Left lobe of liver (tissue), 2 donors: Measurements from ENCODE around the gene C12orf75. TPM values are rescaled to one million over a fixed set of nuclear protein-coding genes. Genes with fewer than 3 reads are reported as not detected.
"Not testable (repeated sequence)": the region's sequence is repeated elsewhere in the genome, so short reads cannot be mapped to it uniquely, and the experiment has no call there.

Source experiments
- ATAC-seq: fragments of 200-7000 bp; cut with Tn5 transposase; one replicate; pipeline ENCODE4 v1.9.1; 2020; ENCODE audit warnings: mild to moderate bottlenecking, moderate library complexity
- DNase-seq: peaks from one replicate; pipeline ENCODE4 v3.0.0-alpha.2; 2020; ENCODE audit warnings: low spot score
- total RNA-seq: library from RNA; stranded (reverse); gene quantifications from one replicate; pipeline ENCODE4 v1.2.1, GENCODE V29; 2021
- donor health status: DM: no; HTN: no; CAD: no; lungs with moderate emphysema.
- donor health status: DM: no; HTN: yes; CAD: no.

Gene C12orf75
- total RNA-seq, 1 donor from 2014 or later = 1.4 TPM

- DNase-seq (no peak), ATAC-seq (no peak)
These were observed 34.7 kb downstream of the C12orf75 start for GRCh38 chr12:105365231-105365630.

- ATAC-seq (no peak), DNase-seq (no peak)
These were observed 37.7 kb downstream of the C12orf75 start for GRCh38 chr12:105368047-105368646.

GRCh38 chr12:105369014-105369413 is 38.5 kb downstream of the C12orf75 start:
- DNase-seq (no peak), ATAC-seq (no peak)

DNA sequence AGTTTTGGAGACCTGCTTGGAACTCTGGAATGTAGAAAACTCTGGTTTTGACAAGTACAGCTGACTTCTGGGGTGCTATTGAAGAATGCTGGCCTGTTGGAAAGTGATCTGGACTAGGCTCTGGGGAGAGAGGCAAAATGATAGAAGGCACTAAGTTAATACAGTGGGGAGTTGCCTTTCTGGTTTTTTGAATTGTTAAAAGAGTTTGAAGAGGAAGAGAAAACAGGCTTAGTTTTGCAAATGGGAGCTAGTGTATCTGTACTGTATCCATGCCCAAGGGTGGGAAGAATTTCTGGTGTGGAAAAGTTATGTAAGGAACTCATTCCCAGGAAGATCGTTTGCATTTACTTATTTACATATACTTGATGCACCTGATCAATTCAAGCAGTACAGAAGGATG is 43.8 kb downstream of the C12orf75 start:
- ATAC-seq (no peak), DNase-seq (no peak)

- ATAC-seq = no peak
- no peak for DNase-seq
These were observed 46.6 kb downstream of the C12orf75 start for GRCh38 chr12:105377077-105377476.

DNA sequence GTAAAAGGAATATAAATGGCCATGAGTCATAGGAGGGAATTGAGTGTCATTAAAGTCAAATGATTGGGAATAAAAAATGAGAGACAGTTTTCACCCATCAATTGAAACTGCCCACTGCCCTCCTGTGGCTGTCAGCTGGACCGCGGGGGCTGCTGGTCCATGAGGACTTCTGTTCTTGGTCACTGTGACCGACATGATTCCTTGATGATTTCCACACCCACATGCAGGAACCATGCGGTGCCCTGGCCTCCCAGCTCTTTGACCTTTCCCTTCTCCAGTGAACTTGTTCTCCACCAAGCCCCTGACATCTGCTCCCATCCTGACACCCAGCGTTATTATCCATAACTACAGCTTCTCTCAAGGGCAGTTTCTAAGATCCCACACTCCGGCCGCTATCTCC is 48.4 kb downstream of the C12orf75 start:
- DNase-seq (no peak), ATAC-seq (peak; percentile 64)

DNA sequence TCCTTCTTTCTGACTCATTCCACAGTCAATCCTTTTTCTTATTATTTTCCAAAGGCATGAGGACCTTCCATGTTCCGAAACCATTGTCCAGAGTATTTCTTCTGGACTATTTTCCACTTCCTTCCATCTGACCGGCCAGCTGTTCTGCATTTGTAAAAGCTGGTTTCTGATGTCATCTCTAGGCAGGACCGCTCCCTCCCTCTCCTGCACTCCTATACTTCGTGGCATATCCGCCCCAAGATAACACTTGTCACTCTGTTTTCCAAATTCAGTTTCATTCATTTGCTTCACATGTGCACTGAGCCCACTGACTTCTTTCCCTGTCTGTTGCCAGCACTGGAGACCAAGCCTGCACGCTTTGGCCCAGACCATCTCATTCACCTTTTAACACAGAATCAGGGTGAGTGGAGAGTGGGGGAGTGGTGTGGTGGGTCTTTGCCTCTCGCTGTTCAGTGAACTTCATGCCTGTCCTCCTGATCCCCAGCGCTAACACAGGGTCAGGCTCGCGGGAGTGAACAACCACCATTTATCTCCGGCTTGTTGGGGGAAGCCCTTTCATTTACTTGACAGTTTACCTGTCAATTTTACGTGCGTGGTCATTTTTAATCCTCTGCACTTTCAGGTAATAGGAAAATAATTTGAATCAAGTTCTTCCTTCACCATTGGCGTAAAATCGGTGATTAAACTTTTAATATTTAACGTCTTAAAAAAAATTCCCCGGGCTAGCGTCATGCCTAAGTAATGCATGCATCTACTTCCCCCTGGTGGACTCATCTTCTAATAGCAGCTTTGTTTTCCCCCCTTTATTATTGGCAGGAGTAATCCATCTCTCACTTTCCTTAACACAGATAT is 52.5 kb downstream of the C12orf75 start:
- no peak for DNase-seq
- ATAC-seq = peak; percentile 94

GRCh38 chr12:105384220-105384619 is 53.7 kb downstream of the C12orf75 start:
- no peak for DNase-seq
- ATAC-seq = no peak

DNA sequence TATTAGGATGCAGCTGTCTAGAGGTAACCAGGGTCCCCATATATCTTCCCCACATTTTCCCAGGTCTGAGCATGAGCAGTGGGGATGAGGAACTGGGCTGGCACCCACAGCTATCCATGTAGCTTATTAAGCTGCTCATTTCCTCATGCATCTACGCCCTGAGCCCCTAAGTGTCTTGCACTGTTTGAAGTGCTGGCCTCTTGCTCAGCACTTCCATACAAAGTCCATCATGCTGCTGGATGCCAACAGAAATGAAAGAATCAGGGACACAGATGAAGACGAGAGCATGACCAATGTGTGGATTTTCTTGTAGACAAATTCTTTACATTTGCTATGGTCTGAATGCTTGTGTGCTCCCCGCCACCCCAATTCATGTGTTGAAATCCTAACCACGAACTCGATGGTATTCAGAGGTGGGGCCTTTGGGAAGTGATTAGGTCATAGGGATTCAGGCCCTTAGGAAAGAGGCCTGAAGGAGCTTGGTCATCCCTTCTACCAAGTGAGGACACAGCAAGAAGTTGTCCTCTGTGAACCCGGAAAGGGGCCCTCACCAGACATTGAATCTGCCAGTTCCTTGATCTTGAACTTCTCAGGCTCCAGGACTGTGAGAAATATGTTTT is 54.5 kb downstream of the C12orf75 start:
- no peak for ATAC-seq
- no peak for DNase-seq

DNA sequence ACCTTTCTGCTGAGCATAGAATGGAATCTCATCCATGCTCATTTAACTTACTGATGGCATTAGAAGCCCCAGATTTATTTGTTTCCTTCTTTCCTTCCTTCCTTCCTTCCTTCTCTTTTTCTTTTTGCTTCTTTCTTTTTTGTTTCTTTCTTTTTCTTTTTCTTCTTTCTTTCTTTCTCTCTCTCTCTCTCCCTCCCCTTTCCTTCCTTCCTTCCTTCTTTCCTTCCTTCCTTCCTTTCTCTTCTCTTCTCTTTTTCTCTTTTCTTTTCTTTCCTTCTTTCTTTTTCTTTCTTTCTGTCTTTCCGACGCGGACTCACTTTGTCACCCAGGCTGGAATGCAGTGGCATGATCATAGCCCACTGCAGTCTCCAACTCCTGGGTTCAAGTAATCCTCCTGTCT is 55.9 kb downstream of the C12orf75 start:
- DNase-seq (no peak), ATAC-seq (no peak)

DNA sequence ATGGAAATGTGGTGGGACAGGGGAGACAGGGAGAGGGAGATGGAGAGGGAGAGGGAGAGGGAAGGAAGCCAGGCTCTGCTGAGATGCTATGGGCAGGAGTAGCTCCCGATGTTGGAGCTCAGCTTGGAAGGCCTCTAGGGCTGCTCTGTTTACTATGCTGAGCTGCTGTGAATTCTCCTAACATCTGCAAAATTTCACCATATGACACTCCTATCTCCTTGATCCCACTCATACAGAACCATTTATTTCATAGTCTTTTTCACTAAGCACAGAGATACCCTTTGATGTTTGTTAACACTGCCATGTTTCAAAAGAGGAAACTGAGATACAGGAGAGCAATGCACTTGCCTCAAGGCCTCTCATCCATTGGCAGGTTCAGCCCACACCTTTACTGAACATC is 60.7 kb downstream of the C12orf75 start:
- no peak for ATAC-seq
- no peak for DNase-seq

- no peak for DNase-seq
- no peak for ATAC-seq
These were observed 63.1 kb downstream of the C12orf75 start for GRCh38 chr12:105393587-105393986.

- ATAC-seq (no peak), DNase-seq (no peak)
These were observed 65.5 kb downstream of the C12orf75 start for GRCh38 chr12:105396024-105396423.

DNA sequence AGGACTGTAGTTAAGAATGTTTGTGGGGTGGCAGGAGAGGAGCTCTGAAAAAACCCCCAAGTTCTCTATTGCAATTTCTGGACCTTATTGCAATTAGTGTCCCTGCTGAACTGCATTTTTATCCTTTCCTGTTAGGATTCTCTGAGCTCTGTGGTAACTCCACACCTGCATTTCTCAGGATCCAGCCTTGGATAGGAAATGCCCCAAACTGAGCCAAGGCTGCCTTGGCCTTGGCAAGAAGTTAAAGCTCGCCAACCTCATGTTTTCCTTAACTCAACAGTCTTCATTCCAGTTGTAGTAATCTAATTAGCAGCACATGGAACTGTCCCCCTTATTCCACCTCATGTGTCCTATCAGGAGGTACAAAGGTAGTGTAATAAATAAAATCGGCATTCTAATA is 66.5 kb downstream of the C12orf75 start:
- DNase-seq = no peak

GRCh38 chr12:105398930-105399329 is 68.4 kb downstream of the C12orf75 start:
- ATAC-seq = no peak

More for the DNA sequence above, 66.5 kb downstream of the C12orf75 start:
- no peak for ATAC-seq

DNA sequence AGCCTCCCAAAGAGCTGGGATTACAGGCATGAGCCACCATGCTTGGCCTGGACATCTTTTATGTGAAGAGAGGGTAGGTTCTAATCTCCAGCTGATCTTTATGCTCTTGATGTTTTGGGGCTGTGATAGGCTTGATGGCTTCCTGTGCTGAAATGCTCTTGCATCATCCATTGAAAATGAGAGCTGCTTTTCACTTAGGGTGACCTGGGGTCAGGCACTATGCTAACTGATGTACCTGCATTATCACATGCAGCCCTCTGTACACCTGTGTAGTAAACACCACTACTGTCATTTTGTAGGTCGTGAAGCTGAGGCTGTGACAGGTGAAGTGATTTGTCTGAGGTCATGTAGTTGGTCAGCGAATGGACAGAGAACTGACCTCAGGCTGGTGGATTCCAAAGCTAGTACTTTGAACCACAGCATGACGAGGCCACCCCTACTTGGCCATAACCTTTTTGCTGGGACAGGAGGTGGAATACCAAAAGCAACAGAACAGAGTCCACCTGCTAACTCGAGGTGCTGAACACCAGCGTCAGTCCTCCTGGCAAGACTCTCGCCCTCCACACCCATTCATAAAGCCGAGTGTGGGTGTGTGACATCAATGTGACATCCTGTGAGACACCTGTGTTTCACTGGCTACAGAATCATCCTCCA is 69.1 kb downstream of the C12orf75 start:
- DNase-seq (peak; percentile 68), ATAC-seq (peak; percentile 92)

More at GRCh38 chr12:105398930-105399329, 68.4 kb downstream of the C12orf75 start:
- no peak for DNase-seq

DNA sequence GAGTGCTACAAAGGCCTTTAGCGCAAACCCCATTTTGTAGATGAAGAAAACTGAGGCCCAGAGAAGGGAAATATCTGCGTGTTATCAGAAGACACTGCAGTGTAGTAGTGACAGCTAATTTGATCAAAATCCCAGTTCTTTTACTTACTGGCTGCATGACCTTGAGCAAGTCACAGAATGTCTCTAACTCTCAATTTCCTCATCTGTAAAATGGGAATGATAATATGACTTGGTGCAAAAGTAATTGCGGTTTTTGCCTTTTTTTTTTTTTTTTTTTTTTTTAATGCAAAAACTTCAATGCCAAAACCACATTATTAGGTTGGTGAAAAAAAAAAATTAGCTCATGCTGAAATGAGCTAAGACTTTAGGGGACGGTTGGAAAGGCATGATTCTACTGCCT is 69.7 kb downstream of the C12orf75 start:
- ATAC-seq (no peak), DNase-seq (no peak)

GRCh38 chr12:105401198-105401597 is 70.7 kb downstream of the C12orf75 start:
- DNase-seq = no peak
- ATAC-seq = no peak

DNA sequence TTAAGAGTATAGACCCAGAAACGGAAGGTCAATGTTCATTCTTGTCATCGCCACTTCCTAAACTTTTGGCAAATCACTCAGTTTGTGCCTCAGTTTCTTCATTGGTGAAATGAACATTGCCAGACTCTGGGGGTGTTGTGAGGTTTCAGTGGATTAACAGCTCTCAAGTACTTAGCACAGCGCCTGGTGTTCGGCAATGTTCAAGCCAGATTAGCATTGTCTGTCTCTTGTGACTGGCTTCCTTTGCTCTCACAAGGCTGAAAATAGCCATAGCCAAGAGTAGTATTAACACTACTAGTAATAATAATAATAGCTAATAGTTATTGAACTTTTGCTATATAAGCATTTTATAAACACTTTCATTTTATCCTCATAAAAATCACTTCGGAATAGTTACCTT is 71.9 kb downstream of the C12orf75 start:
- ATAC-seq = no peak
- DNase-seq = no peak

DNA sequence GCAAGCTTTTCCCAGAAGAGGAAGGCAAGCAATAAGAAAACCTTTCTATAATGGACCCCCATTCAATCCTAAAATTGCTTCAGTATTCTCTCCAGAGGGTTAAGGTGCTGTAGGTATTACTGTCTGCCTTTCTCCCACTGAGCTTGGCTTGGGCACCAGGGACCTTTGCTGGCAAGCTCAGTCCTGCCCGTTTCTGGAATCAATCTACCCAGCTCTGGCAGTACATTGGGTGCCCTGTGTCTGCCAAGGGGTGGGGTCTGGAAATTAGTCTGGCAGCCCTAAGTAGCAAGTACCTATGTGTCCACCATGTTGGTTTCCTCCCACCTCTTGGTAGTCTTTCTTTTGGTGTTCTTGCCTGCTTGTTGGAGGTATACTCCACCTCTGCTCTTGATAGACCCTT is 72.6 kb downstream of the C12orf75 start:
- ATAC-seq (no peak), DNase-seq (no peak)

- not testable (repeated sequence) for DNase-seq, ATAC-seq
These were observed 73.6 kb downstream of the C12orf75 start for GRCh38 chr12:105404134-105404533.
